ENCODE measurements around the gene BANF1. TPM values are rescaled to one million over a fixed set of nuclear protein-coding genes. Genes with fewer than 3 reads are reported as not detected.
"Not testable (repeated sequence)": the region's sequence is repeated elsewhere in the genome, so short reads cannot be mapped to it uniquely, and the experiment has no call there.

Gene BANF1
- polyA plus RNA-seq, 3 donors: 75.9 to 175 (median 123) TPM

- H3K27ac ChIP-seq (ENCODE audit: low read depth, low read length): no peak overlapping the region
- 76 to 88% (median 77%) methylated on average over 25 of the region's 25 CpGs for WGBS, 3 donors
These were observed 18.5 kb downstream of the BANF1 start for GRCh38 chr11:66020618-66021357.

GRCh38 chr11:66022401-66023185 lies 20.3 kb downstream of the BANF1 start:
- H3K27ac ChIP-seq (ENCODE audit: low read depth, low read length): no peak overlapping the region
- 15 to 20% (median 20%) methylated on average over 42 to 46 of the region's 46 CpGs for WGBS, 3 donors

DNA sequence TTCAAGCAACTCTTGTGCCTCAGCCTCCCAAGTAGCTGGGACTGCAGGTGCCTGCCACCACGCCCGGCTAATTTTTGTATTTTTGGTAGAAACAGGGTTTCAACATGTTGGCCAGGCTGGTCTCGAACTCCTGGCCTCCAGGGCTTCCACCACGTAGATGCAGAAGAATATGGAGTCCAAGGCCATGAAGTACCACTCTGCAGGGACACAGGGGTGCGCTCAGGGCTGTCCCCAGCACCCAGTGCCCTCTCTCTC lies 20.8 kb downstream of the BANF1 start:
- WGBS, 3 donors: 65 to 78% (median 72%) methylated on average over 5 of the region's 5 CpGs
- H3K27ac ChIP-seq (ENCODE audit: low read depth, low read length): not testable (repeated sequence)

DNA sequence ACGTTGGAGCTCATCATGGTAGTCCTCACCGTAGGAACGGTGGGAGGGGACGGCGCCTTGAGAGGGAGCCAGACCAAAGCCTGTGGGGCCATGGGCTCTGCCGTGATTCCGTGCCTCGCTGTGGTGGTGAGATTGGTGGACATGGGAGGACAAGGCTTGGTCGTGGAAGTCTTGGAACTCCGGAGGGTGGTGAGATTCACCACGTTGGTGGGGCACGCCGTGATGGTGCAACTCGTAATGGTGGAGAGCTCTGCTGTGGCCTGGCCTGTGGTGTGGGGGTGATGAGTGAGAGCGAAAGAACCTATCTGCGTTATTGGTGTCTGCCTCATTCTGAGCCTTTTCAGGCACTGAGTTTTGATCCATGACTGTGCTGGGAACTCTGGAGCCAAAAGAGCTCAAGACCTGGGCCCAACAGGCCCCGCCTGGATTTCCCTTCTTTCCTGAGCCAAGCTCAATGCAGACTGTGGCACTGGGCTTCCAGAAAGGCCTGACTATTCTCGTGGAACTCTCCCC lies 23.8 kb downstream of the BANF1 start, which contains the start of gene CATSPER1:
Gene CATSPER1 (minus strand): TSS at position 463 of the 513 bp plus-strand sequence. CDS start 100 bp downstream, at position 363.
- no peak within 1 kb of the TSS for H3K27ac ChIP-seq (ENCODE audit: low read depth, low read length)
- WGBS, 3 donors: 85 to 91% (median 88%) methylated on average over 18 of the region's 18 CpGs

DNA sequence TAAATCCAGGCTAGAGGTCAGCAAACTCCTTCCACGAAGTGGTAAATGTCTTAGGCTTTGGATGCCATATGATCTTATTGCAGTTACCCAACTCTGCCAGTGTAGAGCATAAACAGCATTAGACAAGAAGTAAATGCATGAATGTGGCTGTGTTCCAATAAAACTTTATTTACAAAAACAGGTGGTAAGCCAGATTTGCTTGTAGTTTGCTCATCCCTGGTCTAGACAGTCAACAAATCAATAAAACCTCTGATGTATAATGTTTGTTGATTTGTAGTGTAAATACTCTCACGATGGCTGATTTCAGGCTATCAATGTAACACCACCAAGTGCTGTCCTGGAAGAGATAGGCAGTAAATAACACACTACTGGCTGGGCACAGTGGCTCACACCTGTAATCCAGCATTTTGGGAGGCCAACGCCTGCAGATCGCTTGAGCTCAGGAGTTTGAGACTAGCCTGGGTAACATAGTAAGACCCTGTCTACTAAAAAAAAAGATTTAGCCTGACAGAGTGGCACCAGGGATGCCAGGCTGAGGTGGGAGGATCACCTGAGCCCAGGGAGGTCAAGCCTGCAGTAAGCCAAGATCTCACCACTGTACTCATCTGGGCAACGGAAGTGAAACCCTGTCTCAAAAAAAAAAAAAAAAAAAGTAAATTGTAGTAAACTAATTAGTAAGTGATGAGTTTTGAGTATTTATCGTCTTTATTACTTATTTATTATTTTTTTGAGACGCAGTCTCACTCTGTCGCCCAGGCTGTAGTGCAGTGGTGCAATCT lies 30.8 kb downstream of the BANF1 start:
- no peak overlapping the region for H3K27ac ChIP-seq (ENCODE audit: low read depth, low read length)
- WGBS, 3 donors: 83 to 85% (median 84%) methylated on average over 8 of the region's 8 CpGs

DNA sequence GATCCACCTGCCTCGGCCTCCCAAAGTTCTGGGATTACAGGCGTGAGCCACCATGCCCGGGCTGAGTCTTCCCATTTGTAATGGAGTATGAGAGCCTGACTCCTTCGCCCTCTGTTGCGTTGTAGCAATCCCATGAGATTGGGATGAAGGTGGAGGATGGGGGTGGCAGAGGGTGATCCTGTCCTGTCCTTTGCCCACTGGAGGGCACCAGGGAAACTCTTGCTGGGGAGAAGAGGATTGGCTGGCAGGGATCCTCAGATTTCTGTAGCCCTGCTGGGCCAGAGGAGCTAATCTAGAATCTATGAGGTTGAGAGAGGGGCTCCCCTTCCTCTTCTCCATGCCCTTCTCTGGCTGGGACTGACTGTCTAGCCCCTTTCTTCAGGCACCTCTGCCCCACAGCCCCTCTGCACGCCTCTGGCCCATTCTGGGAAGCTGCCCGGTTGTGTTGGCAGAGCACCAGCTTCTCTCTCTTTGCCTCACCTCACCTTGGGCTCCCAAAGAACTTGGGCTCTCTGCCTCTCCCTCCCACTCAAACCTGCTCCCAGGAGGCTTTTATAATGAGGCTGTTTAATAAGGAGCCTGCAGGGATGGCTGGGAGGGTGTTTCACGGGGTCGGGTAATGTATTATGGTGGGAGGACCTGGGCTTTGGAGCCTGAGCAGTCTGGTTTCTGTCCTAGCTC lies 33.5 kb downstream of the BANF1 start:
- H3K27ac ChIP-seq (ENCODE audit: low read depth, low read length): no peak overlapping the region
- WGBS, 3 donors: 67 to 72% (median 71%) methylated on average over 9 of the region's 9 CpGs

DNA sequence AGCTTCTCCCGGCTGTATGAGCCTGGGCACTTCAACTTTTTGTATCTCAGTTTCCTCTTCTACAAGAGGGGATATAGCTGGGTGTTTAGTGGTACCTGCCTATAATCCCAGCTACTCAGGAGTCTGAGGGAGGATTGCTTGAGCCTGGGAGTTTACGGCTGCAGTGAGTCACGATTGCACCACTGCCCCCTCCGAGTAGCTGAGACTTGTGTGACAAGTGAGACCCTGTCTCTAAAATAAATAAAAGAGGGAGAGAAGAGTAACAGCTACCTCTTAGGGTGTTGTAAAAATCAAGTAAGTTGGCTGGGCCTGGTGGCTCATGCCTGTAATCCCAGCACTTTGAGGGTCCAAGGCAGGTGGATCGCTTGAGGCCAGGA lies 34.0 kb downstream of the BANF1 start:
- H3K27ac ChIP-seq (ENCODE audit: low read depth, low read length): no peak overlapping the region
- WGBS, 3 donors: 67 to 83% (median 74%) methylated on average over 5 of the region's 5 CpGs

DNA sequence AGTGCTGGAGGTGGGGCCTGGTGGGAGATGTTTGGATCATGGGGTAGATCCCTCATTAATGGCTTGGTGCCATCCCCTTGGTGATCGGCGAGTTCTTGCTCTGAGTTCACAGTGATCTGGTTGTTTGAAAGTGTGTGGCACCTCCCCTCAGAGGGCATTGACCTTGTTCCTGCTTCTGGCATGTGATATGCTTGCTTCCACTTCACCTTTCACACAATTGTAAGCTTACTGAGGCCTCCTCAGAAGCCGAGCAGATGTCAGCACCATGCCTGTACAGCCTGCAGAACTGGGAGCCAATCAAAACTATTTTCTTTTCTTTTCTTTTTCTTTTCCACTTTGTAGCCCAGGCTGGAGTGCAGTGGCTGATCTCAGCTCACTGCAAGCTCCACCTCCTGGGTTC lies 35.0 kb downstream of the BANF1 start:
- no peak overlapping the region for H3K27ac ChIP-seq (ENCODE audit: low read depth, low read length)
- 81 to 84% (median 82%) methylated on average over 3 of the region's 3 CpGs for WGBS, 3 donors

DNA sequence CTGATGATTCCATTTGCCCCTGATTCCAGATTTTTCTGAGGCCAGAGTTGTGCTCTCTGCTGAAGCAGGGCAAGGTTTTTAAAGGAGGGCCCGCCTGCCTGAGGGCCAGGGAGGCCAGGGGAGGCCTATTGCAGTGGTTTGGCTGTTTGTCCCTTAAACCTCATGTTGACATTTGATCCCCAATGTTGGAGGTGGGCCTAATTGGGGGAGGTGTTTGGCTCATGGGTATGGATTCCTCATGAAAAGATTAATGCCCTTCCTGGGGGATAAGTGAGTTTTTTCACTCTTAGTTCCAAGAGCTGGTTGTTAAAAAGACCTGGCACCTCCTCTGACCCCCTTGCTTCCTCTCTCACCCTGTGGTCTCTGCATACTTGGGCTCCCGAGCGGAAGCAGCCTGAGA lies 37.5 kb downstream of the BANF1 start:
- 73 to 79% (median 76%) methylated on average over 3 of the region's 3 CpGs for WGBS, 3 donors
- no peak overlapping the region for H3K27ac ChIP-seq (ENCODE audit: low read depth, low read length)

- WGBS, 3 donors: 96 to 97% (median 96%) methylated on average over 76 to 81 of the region's 81 CpGs
- H3K27ac ChIP-seq (ENCODE audit: low read depth, low read length): no peak overlapping the region
These were observed 40.1 kb downstream of the BANF1 start for GRCh38 chr11:66042227-66042995.

GRCh38 chr11:66042996-66043906 lies 40.9 kb downstream of the BANF1 start:
- 96% methylated on average over 78 to 88 of the region's 88 CpGs for WGBS, 3 donors
- no peak overlapping the region for H3K27ac ChIP-seq (ENCODE audit: low read depth, low read length)

DNA sequence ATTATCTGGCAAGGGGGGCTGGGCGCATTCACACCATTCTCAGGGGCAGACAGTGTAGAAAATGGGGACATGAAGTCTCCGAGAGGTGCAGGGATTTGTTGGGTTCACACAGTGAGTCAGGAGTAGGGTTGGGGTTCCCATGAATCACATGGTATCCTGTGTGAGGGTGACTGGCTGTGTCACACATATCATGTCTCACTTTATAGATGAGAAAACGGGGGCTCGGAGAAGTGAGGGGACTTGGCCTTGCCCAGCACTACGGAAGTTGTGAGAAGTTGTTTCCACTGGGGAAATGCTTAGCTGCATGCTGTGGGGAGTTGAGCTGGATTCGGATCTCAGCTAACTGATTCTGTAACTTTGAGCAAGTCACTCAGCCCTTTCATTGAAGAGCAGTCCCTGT lies 42.5 kb downstream of the BANF1 start:
- no peak overlapping the region for H3K27ac ChIP-seq (ENCODE audit: low read depth, low read length)
- WGBS, 3 donors: 52 to 56% (median 55%) methylated on average over 6 of the region's 6 CpGs

GRCh38 chr11:66045177-66045639 lies 42.9 kb downstream of the BANF1 start:
- no peak overlapping the region for H3K27ac ChIP-seq (ENCODE audit: low read depth, low read length)
- WGBS, 3 donors: 9 to 18% (median 15%) methylated on average over 11 of the region's 11 CpGs

GRCh38 chr11:66046901-66047300 lies 44.6 kb downstream of the BANF1 start:
- 89 to 97% (median 94%) methylated on average over 3 of the region's 3 CpGs for WGBS, 3 donors
- no peak overlapping the region for H3K27ac ChIP-seq (ENCODE audit: low read depth, low read length)

DNA sequence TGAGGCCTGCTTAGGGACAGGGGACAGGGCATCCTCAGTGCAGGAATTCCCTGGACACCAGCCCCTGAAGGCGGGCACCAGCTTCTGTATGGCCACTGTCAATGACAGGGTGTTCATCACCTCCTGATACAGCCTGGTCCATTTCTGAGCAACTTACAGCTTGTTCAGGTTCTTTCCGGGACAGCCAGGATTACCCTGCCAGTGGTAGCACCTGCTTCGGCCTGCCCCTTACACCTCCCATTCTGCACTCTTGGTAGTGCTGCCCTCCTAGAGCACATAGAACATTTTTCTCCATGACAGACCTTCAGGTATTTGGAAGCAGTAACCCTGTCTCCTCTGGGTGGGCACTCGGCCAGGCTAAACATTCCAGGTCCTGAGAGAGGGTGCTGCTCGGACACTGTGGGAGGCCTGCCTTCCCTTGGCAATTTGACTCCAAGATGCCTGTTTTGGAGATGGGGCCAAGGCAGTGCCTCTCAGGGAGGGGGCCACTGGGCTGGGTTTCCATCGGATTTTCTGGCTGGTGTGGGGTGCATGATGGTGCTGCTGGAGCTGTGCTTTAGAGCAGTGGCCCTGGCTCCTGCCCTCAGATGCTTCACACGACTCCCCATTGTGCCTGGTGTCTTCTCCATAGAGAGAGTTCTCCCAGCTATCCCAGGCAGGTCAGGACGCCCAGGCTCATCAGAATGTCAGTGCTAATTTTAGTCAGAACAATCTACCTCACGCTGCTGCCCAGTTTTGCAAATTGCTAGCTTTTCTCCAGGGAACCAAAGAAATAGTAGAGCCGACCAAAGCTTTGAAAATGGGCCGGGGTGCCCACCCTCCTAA lies 45.5 kb downstream of the BANF1 start:
- WGBS, 3 donors: 71 to 80% (median 73%) methylated on average over 11 of the region's 11 CpGs
- no peak overlapping the region for H3K27ac ChIP-seq (ENCODE audit: low read depth, low read length)

Data from adipose tissue (tissue), 3 donors.